Measurements from ENCODE around the gene RNF138. TPM values are rescaled to one million over a fixed set of nuclear protein-coding genes. Genes with fewer than 3 reads are reported as not detected.
A peak's percentile ranks its signal among the peaks of the same experiment; 100 is the strongest.

RNF138 gene
- total and polyA plus RNA-seq, 2 of the 13 experiments (the other 11 are each of a cell fraction or from before 2014, with no cell fraction given) = 14.6 to 33.6 TPM

DNA sequence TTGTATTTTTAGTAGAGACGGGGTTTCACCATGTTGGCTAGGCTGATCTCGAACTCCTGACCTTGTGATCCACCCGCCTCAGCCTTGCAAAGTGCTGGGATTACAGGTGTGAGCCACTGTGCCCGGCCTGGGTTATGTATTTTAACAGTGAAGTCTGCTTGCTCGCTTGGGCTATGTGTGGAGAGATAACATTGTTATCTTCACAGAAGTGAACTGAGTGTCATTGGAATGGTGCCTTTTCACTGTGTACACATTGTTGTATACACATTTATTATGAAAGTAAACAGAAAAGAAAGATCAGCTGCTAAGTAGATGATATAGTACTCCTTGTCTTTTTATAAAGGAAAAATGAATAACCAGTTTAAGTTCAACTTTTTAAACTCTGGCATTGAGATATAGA is 30.4 kb downstream of the RNF138 start:
- intact Hi-C loops (cut with micrococcal nuclease; ENCODE audit: unreplicated experiment) = no loop called here
- ChIA-PET CTCF (ENCODE audit: low intra/inter-chr PET ratio, low total read pairs) (no interaction called here), POLR2A (no interaction called here)
- Histone ChIP-seq H3K9me3 (ENCODE audit: low read length) (no peaks in the 10 kb centered on the region), H3K4me3 (replicated peaks in 1 of 3; ENCODE audit: insufficient read depth in 1 of 3, low read depth in 2 of 3, low read length in 3 of 3) (no peak overlapping the region), H4K20me1 (ENCODE audit: insufficient read depth, low read length) (no peaks in the 10 kb centered on the region), H3K36me3 (replicated peaks in 1 of 2; ENCODE audit: control insufficient read depth in 1 of 2, insufficient read depth in 2 of 2, low read length in 2 of 2) (peaks cover 3 to 42% of the 10 kb centered on the region in 2 experiments; a peak in 4 of 5 replicates), H3K27me3 (ENCODE audit: control insufficient read depth in 1 of 2, insufficient read depth in 2 of 2, low read length in 2 of 2) (no peaks in the 10 kb centered on the region; a peak in 1 of 5 replicates), H2AFZ (ENCODE audit: low read length) (no peak overlapping the region), H3K4me1 (ENCODE audit: insufficient read depth, low read length) (no peaks in the 10 kb centered on the region; the same call in 1 of the 2 replicates), H3K4me2 (ENCODE audit: low read depth, low read length) (no peak overlapping the region), H3K27ac (ENCODE audit: extremely low read length, insufficient read depth, low read length) (no peak overlapping the region), H3K79me2 (ENCODE audit: insufficient read depth, low read length) (no peaks in the 10 kb centered on the region), H3K9ac (ENCODE audit: insufficient read depth, low read depth, low read length) (no peak overlapping the region)
- 82% methylated on average over 5 of the region's 5 CpGs for WGBS (ENCODE audit: low lambda C conversion rate)
- peak; percentile 9 for DNase-seq (ENCODE audit: low spot score)
- TF ChIP-seq ZNF484 (CRISPR knock-in tag; IDR thresholded peaks at IDR 0.05; ENCODE audit: borderline replicate concordance, low read depth) = no peak
- no peak for TF ChIP-seq SOX6 (IDR thresholded peaks at IDR 0.05)
- 0 out of 2 replicates have a peak, but pooled peaks have one; percentile 22 for TF ChIP-seq SOX6 (CRISPR knock-in tag; IDR thresholded peaks at IDR 0.05)
- TF ChIP-seq FOXA3 (CRISPR knock-in tag; IDR thresholded peaks at IDR 0.05) = 0 out of 2 replicates have a peak, but pooled peaks have one; percentile 19
- TF ChIP-seq SOX13 (IDR thresholded peaks at IDR 0.05) = no peak
- TF ChIP-seq SOX13 (CRISPR knock-in tag; conservative IDR thresholded peaks at IDR 0.05 in 1 of 2, IDR thresholded peaks at IDR 0.05 in 1 of 2) = peak in 1 of 2 experiments; percentile 38; a peak in 1 of 4 replicates
- TF ChIP-seq, protein P1, sequence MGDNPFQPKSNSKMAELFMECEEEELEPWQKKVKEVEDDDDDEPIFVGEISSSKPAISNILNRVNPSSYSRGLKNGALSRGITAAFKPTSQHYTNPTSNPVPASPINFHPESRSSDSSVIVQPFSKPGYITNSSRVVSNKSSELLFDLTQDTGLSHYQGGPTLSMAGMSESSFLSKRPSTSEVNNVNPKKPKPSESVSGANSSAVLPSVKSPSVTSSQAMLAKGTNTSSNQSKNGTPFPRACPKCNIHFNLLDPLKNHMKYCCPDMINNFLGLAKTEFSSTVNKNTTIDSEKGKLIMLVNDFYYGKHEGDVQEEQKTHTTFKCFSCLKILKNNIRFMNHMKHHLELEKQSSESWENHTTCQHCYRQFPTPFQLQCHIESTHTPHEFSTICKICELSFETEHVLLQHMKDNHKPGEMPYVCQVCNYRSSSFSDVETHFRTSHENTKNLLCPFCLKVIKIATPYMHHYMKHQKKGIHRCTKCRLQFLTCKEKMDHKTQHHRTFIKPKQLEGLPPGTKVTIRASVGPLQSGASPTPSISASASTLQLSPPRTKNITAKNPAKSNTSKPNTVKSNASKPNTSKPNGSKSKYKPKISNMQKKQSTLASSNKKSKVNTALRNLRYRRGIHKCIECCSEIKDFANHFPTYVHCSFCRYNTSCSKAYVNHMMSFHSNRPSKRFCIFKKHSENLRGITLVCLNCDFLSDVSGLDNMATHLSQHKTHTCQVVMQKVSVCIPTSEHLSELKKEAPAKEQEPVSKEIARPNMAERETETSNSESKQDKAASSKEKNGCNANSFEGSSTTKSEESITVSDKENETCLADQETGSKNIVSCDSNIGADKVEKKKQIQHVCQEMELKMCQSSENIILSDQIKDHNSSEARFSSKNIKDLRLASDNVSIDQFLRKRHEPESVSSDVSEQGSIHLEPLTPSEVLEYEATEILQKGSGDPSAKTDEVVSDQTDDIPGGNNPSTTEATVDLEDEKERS (CRISPR knock-in tag; IDR thresholded peaks at IDR 0.05) = no peak
- peak; percentile 38 for TF ChIP-seq SALL1 (CRISPR knock-in tag; IDR thresholded peaks at IDR 0.05)
- TF ChIP-seq FOXA1 (IDR thresholded peaks at IDR 0.05) = no peak
- 0 out of 2 replicates have a peak, but pooled peaks have one; percentile 14 for TF ChIP-seq FOXA1 (CRISPR knock-in tag; IDR thresholded peaks at IDR 0.05)
- BruUV-seq (replicated peaks) = no TSS peak
- ATAC-seq = peak; percentile 60
- no peak for FAIRE-seq
- in situ Hi-C loops (cut with HindIII; ENCODE audit: extremely low pct_ligation_motif_present, low pct_unique_long_range_greater_than_20kb) = no loop called here
